Fibroblast of mammary gland (primary cell): ENCODE results near the gene GPATCH4.
"Not testable (repeated sequence)": the region's sequence is repeated elsewhere in the genome, so short reads cannot be mapped to it uniquely, and the experiment has no call there.

Source experiments
- DNase-seq: peaks from one replicate; pipeline ENCODE4 v3.0.0-alpha.2; 2010; ENCODE audit warnings: low read depth
- H3K4me3 ChIP-seq: 2 replicates; pipeline ENCODE4 v1.5.1; 2011; ENCODE audit warnings: low read depth, mild to moderate bottlenecking, low read length, moderate library complexity; ENCODE audit not compliant: control insufficient read depth
- CTCF ChIP-seq: conservative IDR thresholded peaks from 2 replicates; pipeline ENCODE4 v1.5.1; 2011; ENCODE audit warnings: low read depth, low read length, inconsistent platforms; ENCODE audit not compliant: control insufficient read depth, insufficient read depth

GPATCH4 gene

GRCh38 chr1:156641761-156642264 lies 40.5 kb upstream of the GPATCH4 start, which contains the start of gene BCAN:
TSS of gene BCAN (plus strand) at chr1:156642117. CDS start at chr1:156646055, 3,938 bp downstream.
- H3K4me3 ChIP-seq = no peak within 1 kb of the TSS
- TF ChIP-seq CTCF = no peak
- no peak for DNase-seq

GRCh38 chr1:156640842-156641706 lies 39.8 kb upstream of the GPATCH4 start:
- no peak overlapping the region for H3K4me3 ChIP-seq
- TF ChIP-seq CTCF = no peak
- DNase-seq = no peak

GRCh38 chr1:156639601-156640101 lies 38.4 kb upstream of the GPATCH4 start:
- no peak overlapping the region for H3K4me3 ChIP-seq
- DNase-seq = no peak

GRCh38 chr1:156638189-156638985 lies 37.1 kb upstream of the GPATCH4 start:
- TF ChIP-seq CTCF = no peak
- no peak overlapping the region for H3K4me3 ChIP-seq
- DNase-seq = no peak

More at GRCh38 chr1:156639601-156640101, 38.4 kb upstream of the GPATCH4 start:
- TF ChIP-seq CTCF = no peak

- no peak for TF ChIP-seq CTCF
- DNase-seq = no peak
- H3K4me3 ChIP-seq = no peak overlapping the region
Measured at GRCh38 chr1:156632355-156632754, 31.1 kb upstream of the GPATCH4 start.

- DNase-seq, H3K4me3 ChIP-seq: not testable (repeated sequence)
Measured at GRCh38 chr1:156631152-156631551, 29.9 kb upstream of the GPATCH4 start.
